Measurements from ENCODE around the gene TEX35.

TEX35 gene

DNA sequence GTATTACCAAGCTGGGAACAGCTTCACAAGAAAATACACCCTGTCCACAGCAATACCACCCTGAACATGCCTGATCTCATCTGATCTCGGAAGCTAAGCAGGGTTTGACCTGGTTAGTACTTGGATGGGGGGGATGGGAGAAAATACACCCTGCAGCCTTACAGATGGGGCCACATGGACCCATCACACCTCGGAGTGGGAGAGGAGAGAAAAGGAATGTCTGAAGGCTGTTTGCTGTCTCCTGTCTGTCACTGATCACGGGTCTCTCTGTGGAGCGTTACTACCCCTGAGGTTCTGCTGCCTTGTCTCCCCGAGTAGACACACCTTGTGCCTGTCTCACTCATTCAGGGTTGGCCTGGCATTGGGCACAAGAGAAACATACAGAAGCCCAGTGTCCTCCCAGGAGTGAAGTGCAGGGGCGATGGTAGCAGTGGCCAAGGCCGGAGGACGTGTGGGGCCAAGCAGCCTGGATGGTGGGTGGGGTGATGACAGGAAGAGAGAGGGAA is 48.0 kb downstream of the TEX35 start:
- Histone ChIP-seq H3K27me3 (no peaks in the 10 kb centered on the region), H3K4me1 (no peaks in the 10 kb centered on the region), H3K9me3 (no peaks in the 10 kb centered on the region), H3K36me3 (no peaks in the 10 kb centered on the region), H3K27ac (no peak overlapping the region), H3K4me3 (no peak overlapping the region)
- TF ChIP-seq, protein P1, sequence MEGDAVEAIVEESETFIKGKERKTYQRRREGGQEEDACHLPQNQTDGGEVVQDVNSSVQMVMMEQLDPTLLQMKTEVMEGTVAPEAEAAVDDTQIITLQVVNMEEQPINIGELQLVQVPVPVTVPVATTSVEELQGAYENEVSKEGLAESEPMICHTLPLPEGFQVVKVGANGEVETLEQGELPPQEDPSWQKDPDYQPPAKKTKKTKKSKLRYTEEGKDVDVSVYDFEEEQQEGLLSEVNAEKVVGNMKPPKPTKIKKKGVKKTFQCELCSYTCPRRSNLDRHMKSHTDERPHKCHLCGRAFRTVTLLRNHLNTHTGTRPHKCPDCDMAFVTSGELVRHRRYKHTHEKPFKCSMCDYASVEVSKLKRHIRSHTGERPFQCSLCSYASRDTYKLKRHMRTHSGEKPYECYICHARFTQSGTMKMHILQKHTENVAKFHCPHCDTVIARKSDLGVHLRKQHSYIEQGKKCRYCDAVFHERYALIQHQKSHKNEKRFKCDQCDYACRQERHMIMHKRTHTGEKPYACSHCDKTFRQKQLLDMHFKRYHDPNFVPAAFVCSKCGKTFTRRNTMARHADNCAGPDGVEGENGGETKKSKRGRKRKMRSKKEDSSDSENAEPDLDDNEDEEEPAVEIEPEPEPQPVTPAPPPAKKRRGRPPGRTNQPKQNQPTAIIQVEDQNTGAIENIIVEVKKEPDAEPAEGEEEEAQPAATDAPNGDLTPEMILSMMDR (IDR thresholded peaks at IDR 0.05): no peak
- DNase-seq: no peak
- intact Hi-C loops (cut with DNase I; ENCODE audit: low total_unique reads): no loop called here

DNA sequence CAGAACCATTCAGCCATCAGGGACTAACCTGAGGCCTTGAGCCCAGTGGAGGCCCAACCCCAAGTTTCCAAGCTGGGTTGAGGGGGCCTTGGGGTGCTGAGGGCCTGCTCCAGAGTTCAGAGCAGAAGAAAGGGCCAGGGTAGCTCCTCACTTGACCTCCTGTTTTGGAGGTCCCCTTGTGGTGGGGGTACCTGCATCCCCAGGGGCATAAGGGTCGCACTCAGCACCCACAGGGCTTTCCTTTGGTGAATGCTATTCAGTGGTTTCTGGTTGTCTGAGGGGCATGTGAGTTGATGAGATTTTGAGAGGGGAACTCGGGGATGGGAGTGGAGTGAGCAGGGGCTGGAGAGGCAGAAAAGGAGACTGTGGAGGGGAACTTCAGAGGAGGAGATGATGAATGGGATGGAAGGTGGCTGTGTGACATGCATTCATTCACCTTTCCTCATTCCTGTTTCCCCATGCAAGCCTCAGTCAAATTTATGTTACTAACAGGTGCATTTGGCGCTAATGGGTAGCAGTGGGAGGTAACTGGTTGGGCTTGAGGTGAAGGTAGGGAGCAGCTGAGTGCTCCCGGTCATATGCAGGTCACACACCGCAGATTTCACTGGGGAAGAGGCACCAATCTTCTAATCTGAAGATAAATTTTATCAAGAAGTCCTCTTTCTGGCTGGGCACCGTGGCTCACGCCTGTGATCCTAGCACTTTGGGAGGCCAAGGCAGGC is 50.4 kb downstream of the TEX35 start:
- Histone ChIP-seq H3K27me3 (no peaks in the 10 kb centered on the region), H3K27ac (no peak overlapping the region), H3K36me3 (no peaks in the 10 kb centered on the region), H3K4me3 (no peak overlapping the region), H3K9me3 (peaks cover 0 to 3% (median 0%) of the 10 kb centered on the region in 3 donors), H3K4me1 (no peaks in the 10 kb centered on the region)
- intact Hi-C loops (cut with DNase I; ENCODE audit: low total_unique reads): no loop called here
- TF ChIP-seq, protein P1 (IDR thresholded peaks at IDR 0.05): no peak
- no peak for DNase-seq

GRCh38 chr1:178564086-178564782 is 51.3 kb downstream of the TEX35 start:
- no peak for DNase-seq
- no peaks in the 10 kb centered on the region for H3K27me3 ChIP-seq

DNA sequence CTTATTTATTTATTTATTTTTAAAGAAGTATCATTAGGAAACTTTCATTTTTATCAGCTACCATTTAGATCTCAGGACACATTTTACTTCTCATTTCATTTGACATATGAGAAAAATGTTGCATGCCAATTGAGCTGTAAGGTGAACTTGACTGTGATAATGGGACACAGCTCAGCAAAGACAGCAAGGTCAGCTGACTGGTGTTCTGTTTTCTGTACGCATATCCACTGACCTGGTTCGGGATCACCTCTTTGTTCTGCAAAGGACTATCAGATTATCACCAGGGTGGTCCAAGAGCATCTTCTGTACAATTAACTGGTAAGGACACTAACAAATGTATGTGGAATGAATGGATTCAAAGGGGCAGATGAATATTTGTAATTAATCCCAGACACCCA is 51.9 kb downstream of the TEX35 start:
- H3K9me3 ChIP-seq: peaks cover 0 to 3% (median 0%) of the 10 kb centered on the region in 3 donors
- H3K4me3 ChIP-seq: no peak overlapping the region
- no peaks in the 10 kb centered on the region for H3K27me3 ChIP-seq
- no peaks in the 10 kb centered on the region for H3K4me1 ChIP-seq
- no peaks in the 10 kb centered on the region for H3K36me3 ChIP-seq
- H3K27ac ChIP-seq: no peak overlapping the region
- intact Hi-C loops (cut with DNase I; ENCODE audit: low total_unique reads): no loop called here
- DNase-seq: no peak
- TF ChIP-seq, protein P1 (IDR thresholded peaks at IDR 0.05): no peak

More at GRCh38 chr1:178564086-178564782, 51.3 kb downstream of the TEX35 start:
- intact Hi-C loops (cut with DNase I; ENCODE audit: low total_unique reads): no loop called here
- Histone ChIP-seq H3K4me1 (no peaks in the 10 kb centered on the region), H3K4me3 (no peak overlapping the region), H3K27ac (no peak overlapping the region), H3K9me3 (peaks cover 0 to 3% (median 0%) of the 10 kb centered on the region in 3 donors), H3K36me3 (no peaks in the 10 kb centered on the region)
- TF ChIP-seq, protein P1 (IDR thresholded peaks at IDR 0.05): no peak

DNA sequence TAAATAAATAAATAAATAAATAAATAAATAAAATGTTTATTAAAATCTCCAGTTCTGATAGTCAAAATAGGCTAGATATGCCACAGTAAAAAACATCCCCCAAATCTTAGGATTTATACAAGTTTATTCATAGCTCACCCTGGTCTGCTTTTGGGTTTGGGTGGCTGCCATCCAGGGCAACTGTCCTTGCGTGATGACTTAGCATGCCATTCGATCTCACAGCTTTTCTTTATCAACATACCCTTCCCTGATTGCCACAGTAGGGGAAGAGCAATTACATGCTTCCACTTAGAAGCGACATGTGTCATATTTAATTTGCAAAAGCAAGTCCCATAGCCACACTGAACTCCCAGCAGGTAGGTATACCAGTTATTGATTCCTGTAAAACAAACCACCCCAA is 52.7 kb downstream of the TEX35 start:
- Histone ChIP-seq H3K27me3 (no peaks in the 10 kb centered on the region), H3K4me3 (no peak overlapping the region), H3K27ac (no peak overlapping the region), H3K9me3 (peaks cover 0 to 3% (median 0%) of the 10 kb centered on the region in 3 donors), H3K4me1 (no peaks in the 10 kb centered on the region), H3K36me3 (no peaks in the 10 kb centered on the region)
- DNase-seq: no peak
- TF ChIP-seq, protein P1 (IDR thresholded peaks at IDR 0.05): no peak
- intact Hi-C loops (cut with DNase I; ENCODE audit: low total_unique reads): no loop called here
